ENCODE measurements around the gene PMPCA. TPM values are rescaled to one million over a fixed set of nuclear protein-coding genes. Genes with fewer than 3 reads are reported as not detected.
A peak's percentile ranks its signal among the peaks of the same experiment; 100 is the strongest.

The PMPCA gene
- total and polyA plus RNA-seq, 3 experiments from 2014 or later = 39.2 to 101 (median 96.4) TPM

DNA sequence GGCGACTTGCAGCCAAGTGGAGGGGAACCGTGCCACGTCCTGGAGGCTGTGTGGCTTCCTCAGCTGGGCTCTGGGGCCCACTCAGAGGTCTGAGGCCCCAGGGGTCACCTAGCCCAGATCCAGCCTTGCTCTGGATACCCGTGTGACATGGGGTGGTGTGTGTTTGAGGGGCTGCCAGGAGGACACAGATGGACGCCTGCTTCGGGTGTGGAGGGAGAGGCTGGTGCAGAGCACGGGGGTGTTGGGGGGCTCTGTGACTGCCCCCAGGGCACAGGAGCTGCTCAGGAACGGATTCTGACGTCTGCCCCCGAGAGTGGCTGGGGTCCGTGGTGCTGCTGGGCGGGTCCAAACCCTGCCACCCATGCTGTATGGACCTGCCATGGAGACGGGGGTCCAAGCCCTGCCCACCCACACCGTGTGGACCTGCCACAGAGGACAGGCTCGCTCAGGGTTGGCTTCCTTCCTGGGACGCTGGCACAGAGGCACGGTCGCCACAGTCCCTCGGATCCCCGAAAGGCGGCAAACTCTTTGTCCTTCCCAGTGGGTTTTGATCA, 18.7 kb downstream of the PMPCA start:
- Mint-ChIP-seq H3K4me3 (no peak overlapping the region), H3K27me3 (no peaks in the 10 kb centered on the region), H3K9me3 (no peaks in the 10 kb centered on the region), H3K27ac (no peak overlapping the region), H3K4me1 (no peaks in the 10 kb centered on the region), H3K36me3 (peaks cover 0 to 40% (median 0%) of the 10 kb centered on the region in 3 donors)
- no peaks in the 10 kb centered on the region for H3K9me3 ChIP-seq (ENCODE audit: low read length)
- no peaks in the 10 kb centered on the region for H3K36me3 ChIP-seq (ENCODE audit: insufficient read depth, low read length)
- no peaks in the 10 kb centered on the region for H3K27me3 ChIP-seq (ENCODE audit: insufficient read depth, low read length, poor library complexity, severe bottlenecking)
- H3K4me3 ChIP-seq (ENCODE audit: low read length) = no peak overlapping the region
- no peak for DNase-seq
- POLR2A ChIA-PET = no interaction called here
- H3K4me1 ChIP-seq (ENCODE audit: insufficient read depth, low read length) = no peaks in the 10 kb centered on the region
- no peak overlapping the region for H3K27ac ChIP-seq (ENCODE audit: low read depth, low read length)
- CTCF ChIA-PET = no interaction called here

DNA sequence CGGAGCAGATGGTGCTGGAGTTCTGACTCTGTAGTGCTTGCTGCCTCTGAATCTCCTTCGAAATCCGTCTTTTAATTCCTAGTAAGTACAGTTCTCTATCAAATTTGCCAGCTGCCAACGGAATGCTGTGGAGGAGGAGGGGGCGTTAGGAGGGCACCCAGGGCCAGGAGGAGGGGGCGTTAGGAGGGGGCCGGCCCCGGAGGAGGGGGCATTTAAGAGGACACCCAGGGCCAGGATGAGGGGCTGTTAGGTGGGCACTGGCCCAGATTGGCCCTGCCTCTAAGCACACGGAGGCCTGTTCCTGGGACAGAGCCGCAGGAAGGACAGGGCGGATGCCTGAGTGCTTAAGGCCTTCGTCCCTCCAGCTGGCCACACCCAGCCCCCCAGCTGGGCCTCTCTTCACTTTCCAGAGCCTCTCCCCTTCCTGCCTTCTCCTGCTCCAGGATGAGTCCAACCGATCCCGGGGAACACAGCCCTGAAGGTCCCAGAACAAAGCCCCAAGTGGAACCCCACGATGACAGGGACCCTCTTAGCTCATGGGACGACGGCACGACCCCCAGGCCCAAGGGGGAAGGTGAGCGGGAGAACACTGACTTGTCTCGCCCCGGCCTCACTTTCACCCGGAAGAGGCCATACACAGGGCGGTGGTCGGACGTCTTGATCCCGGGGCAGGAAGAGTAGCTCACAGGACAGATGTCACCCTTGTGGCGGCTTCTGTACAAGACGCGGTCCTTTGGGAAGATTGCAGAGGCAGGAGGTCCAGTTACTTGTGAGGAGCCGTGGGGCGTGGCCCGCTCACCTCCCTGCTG, 19.4 kb downstream of the PMPCA start:
- H3K27ac Mint-ChIP-seq = no peak overlapping the region
- H3K9me3 ChIP-seq (ENCODE audit: low read length) = no peaks in the 10 kb centered on the region
- H3K4me1 Mint-ChIP-seq = no peaks in the 10 kb centered on the region
- H3K36me3 Mint-ChIP-seq = peaks cover 0 to 35% (median 0%) of the 10 kb centered on the region in 3 donors
- DNase-seq = no peak
- H3K9me3 Mint-ChIP-seq = no peaks in the 10 kb centered on the region
- no peaks in the 10 kb centered on the region for H3K4me1 ChIP-seq (ENCODE audit: insufficient read depth, low read length)
- no peaks in the 10 kb centered on the region for H3K27me3 ChIP-seq (ENCODE audit: insufficient read depth, low read length, poor library complexity, severe bottlenecking)
- no peaks in the 10 kb centered on the region for H3K36me3 ChIP-seq (ENCODE audit: insufficient read depth, low read length)
- no peak overlapping the region for H3K4me3 ChIP-seq (ENCODE audit: low read length)
- no peak overlapping the region for H3K4me3 Mint-ChIP-seq
- POLR2A ChIA-PET = no interaction called here
- H3K27me3 Mint-ChIP-seq = no peaks in the 10 kb centered on the region
- no peak overlapping the region for H3K27ac ChIP-seq (ENCODE audit: low read depth, low read length)
- CTCF ChIA-PET = no interaction called here

DNA sequence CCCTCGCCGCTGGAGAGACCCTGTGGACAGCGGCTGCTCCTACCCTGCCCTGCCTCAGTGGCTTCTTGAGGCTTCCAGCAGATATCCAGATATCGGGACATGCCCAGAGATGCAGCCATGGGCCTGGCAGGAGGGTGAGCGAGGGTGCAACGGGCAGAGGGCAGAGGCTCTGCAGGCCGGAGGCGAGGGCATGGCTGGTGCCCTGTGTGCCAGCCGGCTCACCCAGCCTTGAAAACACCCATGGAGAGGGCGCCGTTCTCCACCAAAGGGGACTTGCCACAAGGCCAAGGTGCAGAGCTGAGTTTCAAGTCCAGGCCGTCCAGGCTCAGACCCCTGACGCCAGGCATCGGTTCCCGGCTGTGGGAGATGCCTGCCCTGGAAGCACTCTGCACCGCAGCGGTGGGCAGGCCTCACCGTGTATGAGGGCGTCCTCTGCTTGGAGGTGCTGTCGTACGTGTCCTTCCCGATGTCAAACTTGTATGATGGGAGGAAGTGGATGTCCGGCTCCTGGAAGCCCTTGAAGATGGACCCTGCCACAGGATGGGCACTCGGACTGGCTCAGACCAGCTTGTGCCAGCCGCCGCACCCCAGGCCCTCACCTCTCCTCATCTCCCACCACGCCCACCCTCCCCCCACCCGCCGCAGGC, 20.3 kb downstream of the PMPCA start:
- Histone ChIP-seq H3K27ac (ENCODE audit: low read depth, low read length) (no peak overlapping the region), H3K4me3 (ENCODE audit: low read length) (no peak overlapping the region), H3K27me3 (ENCODE audit: insufficient read depth, low read length, poor library complexity, severe bottlenecking) (no peaks in the 10 kb centered on the region), H3K36me3 (ENCODE audit: insufficient read depth, low read length) (no peaks in the 10 kb centered on the region), H3K9me3 (ENCODE audit: low read length) (no peaks in the 10 kb centered on the region), H3K4me1 (ENCODE audit: insufficient read depth, low read length) (no peaks in the 10 kb centered on the region)
- Mint-ChIP-seq H3K9me3 (no peaks in the 10 kb centered on the region), H3K27ac (no peak overlapping the region), H3K4me3 (no peak overlapping the region), H3K36me3 (peaks cover 0 to 35% (median 0%) of the 10 kb centered on the region in 3 donors), H3K4me1 (peaks cover 0 to 3% (median under 1%) of the 10 kb centered on the region in 3 donors), H3K27me3 (no peaks in the 10 kb centered on the region)
- DNase-seq = no peak
- ChIA-PET POLR2A (no interaction called here), CTCF (no interaction called here)

DNA sequence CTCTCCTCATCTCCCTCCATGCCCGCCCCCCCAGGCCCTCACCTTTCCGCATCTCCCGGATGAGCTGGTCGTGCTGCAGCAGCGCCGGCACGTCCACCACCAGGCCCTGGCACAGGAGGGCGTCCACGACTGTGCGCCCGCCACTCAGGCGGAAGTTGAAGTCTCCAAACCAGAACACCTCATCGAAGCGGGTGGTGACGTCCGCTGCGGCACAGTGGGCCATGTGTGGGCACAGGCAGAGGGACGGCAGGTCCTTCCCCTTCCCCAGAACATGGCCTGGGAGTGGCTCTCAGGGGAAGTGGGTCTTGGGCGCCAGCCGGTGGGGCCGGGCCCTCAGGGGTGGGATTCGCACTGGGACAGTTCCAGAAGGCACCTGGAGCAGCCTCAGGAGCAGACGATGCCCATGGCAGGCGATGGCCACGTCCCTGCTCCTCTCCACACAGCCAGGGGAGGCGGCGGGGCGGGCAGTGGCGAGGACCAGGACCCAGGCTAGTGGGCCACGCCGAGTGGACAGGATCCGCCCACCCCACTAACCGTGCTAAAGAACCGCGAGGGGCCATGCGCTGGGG, 21.4 kb downstream of the PMPCA start:
- no peak for DNase-seq
- Mint-ChIP-seq H3K36me3 (peaks cover 0 to 39% (median 2%) of the 10 kb centered on the region in 3 donors), H3K9me3 (no peaks in the 10 kb centered on the region), H3K27ac (no peak overlapping the region), H3K4me3 (no peak overlapping the region), H3K27me3 (no peaks in the 10 kb centered on the region), H3K4me1 (peaks cover 6 to 13% (median 6%) of the 10 kb centered on the region in 3 donors)
- Histone ChIP-seq H3K9me3 (ENCODE audit: low read length) (no peaks in the 10 kb centered on the region), H3K27me3 (ENCODE audit: insufficient read depth, low read length, poor library complexity, severe bottlenecking) (no peaks in the 10 kb centered on the region), H3K27ac (ENCODE audit: low read depth, low read length) (no peak overlapping the region), H3K4me1 (ENCODE audit: insufficient read depth, low read length) (peaks cover 3% of the 10 kb centered on the region), H3K36me3 (ENCODE audit: insufficient read depth, low read length) (no peaks in the 10 kb centered on the region), H3K4me3 (ENCODE audit: low read length) (no peak overlapping the region)
- ChIA-PET POLR2A (no interaction called here), CTCF (no interaction called here)

DNA sequence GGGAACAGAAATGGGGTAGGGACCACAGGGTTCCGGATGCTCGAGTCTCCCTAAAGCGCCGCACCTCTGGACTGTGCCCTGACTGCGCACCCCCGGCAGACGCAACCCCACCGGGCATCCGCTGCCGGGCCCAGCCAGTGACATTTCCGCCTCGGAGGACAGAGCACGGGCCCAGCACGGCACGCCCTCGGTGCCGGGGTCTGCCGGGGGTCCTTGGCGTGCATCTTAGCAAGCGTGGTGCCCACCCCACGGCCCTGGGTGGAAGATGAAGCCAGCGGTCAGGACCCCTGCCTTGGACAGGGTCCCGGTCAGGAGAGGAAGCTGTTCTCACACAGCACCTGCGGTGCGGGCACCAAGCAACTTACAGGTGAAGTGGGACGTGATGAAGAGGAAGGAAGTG, 22.1 kb downstream of the PMPCA start:
- no peaks in the 10 kb centered on the region for H3K9me3 Mint-ChIP-seq
- H3K27ac ChIP-seq (ENCODE audit: low read depth, low read length) = no peak overlapping the region
- DNase-seq = no peak
- CTCF ChIA-PET = no interaction called here
- H3K36me3 ChIP-seq (ENCODE audit: insufficient read depth, low read length) = no peaks in the 10 kb centered on the region
- peaks cover 13 to 20% (median 14%) of the 10 kb centered on the region in 3 donors for H3K4me1 Mint-ChIP-seq
- no peak overlapping the region for H3K27ac Mint-ChIP-seq
- peaks cover 11% of the 10 kb centered on the region for H3K4me1 ChIP-seq (ENCODE audit: insufficient read depth, low read length)
- POLR2A ChIA-PET = no interaction called here
- no peak overlapping the region for H3K4me3 Mint-ChIP-seq
- no peak overlapping the region for H3K4me3 ChIP-seq (ENCODE audit: low read length)
- H3K9me3 ChIP-seq (ENCODE audit: low read length) = no peaks in the 10 kb centered on the region
- peaks cover 0 to 41% (median 2%) of the 10 kb centered on the region in 3 donors for H3K36me3 Mint-ChIP-seq
- H3K27me3 Mint-ChIP-seq = no peaks in the 10 kb centered on the region
- no peaks in the 10 kb centered on the region for H3K27me3 ChIP-seq (ENCODE audit: insufficient read depth, low read length, poor library complexity, severe bottlenecking)

DNA sequence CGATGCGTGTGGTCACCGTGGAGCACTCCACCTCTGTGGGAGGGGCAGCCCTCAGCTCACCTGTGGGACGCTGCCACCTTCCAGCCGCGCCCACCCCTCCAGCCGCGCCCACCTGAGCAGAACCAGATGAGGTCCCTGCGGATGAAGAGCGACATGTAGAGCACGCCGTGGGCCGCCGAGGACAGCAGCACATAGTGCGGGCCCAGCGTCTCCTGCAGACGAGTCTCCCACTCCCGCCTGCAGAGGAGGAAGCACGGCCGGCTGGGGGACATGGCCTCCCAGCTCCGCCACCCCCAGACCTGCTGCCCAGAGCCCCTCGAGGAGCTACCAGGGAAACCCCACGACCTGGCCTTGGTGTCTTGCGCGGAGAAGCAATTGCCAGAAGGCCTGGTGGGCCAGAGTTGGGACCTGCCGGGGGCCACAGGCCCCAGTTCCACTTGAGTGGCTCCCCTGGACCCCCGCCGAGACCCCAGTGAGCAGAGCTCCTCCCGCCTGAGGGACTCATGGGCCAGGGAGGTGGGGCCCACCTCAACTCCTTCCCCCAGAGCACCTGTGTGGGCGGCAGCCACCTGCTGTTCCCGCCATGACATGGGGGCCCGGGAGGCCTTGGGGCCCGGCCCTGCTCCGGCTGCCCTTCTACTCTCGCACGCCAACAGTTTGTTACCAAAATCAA, 22.7 kb downstream of the PMPCA start:
- Mint-ChIP-seq H3K4me1 (peaks cover 18 to 26% (median 19%) of the 10 kb centered on the region in 3 donors), H3K9me3 (no peaks in the 10 kb centered on the region), H3K27ac (no peak overlapping the region), H3K4me3 (no peak overlapping the region), H3K36me3 (peaks cover 0 to 39% (median 2%) of the 10 kb centered on the region in 3 donors), H3K27me3 (no peaks in the 10 kb centered on the region)
- Histone ChIP-seq H3K4me1 (ENCODE audit: insufficient read depth, low read length) (peaks cover 17% of the 10 kb centered on the region), H3K9me3 (ENCODE audit: low read length) (no peaks in the 10 kb centered on the region), H3K4me3 (ENCODE audit: low read length) (no peak overlapping the region), H3K36me3 (ENCODE audit: insufficient read depth, low read length) (no peaks in the 10 kb centered on the region), H3K27me3 (ENCODE audit: insufficient read depth, low read length, poor library complexity, severe bottlenecking) (no peaks in the 10 kb centered on the region), H3K27ac (ENCODE audit: low read depth, low read length) (no peak overlapping the region)
- ChIA-PET POLR2A (no interaction called here), CTCF (no interaction called here)
- no peak for DNase-seq

DNA sequence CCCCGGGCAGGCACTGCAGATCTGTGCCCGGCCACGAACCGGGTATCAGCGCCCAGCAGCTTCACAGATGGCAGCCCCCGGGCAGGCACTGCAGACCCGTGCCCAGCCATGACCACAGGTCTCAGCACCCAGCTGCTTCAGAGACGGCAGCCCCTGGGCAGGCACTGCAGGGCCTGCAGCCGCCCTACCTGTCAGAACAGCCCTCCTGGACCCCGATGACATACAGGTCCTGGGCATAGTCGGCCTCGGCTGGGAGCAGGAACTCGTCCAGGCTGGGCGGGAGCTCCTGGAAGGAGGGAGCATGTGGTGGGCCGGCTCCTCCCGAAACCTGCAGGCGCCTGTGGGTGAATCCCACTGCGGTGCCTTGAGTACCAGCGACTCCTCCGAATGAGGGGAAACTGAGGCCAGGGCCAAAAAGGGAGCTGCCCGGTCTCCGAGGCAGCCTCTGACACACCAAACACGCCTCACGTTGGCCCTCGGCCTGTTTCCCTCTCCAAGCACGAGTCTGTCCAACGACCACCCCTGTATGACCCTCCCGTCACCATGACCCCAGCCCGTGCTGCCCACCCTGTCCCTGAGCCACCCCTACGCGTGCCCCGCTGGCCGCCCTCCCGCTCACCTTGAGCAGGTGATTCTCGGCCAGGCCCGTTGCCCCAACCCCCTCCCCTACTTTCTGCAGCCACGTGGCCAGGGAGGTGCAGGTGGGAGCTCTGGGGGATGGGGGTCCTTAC, 23.6 kb downstream of the PMPCA start:
- Histone ChIP-seq H3K27me3 (ENCODE audit: insufficient read depth, low read length, poor library complexity, severe bottlenecking) (no peaks in the 10 kb centered on the region), H3K9me3 (ENCODE audit: low read length) (no peaks in the 10 kb centered on the region), H3K4me1 (ENCODE audit: insufficient read depth, low read length) (peaks cover 18% of the 10 kb centered on the region), H3K4me3 (ENCODE audit: low read length) (no peak overlapping the region), H3K27ac (ENCODE audit: low read depth, low read length) (no peak overlapping the region), H3K36me3 (ENCODE audit: insufficient read depth, low read length) (no peaks in the 10 kb centered on the region)
- peaks cover 21 to 29% (median 22%) of the 10 kb centered on the region in 3 donors for H3K4me1 Mint-ChIP-seq
- ChIA-PET POLR2A (no interaction called here), CTCF (interaction anchor here (0.7 kb wide), 1 partner anchor 12 kb away, joined by 3 read pairs; no protein-coding TSS in a partner anchor)
- H3K27me3 Mint-ChIP-seq = no peaks in the 10 kb centered on the region
- H3K4me3 Mint-ChIP-seq = peak overlapping the region in 1 of 7 donors; percentile 14
- H3K9me3 Mint-ChIP-seq = no peaks in the 10 kb centered on the region
- peaks cover 0 to 34% (median 2%) of the 10 kb centered on the region in 3 donors for H3K36me3 Mint-ChIP-seq
- no peak for DNase-seq
- H3K27ac Mint-ChIP-seq = no peak overlapping the region

Measured in CD8-positive, alpha-beta memory T cell (primary cell).